CD4-positive, alpha-beta T cell treated with Interleukin-2 at 100 ng/mL for 4 hours (primary cell): ENCODE measurements around the gene PDLIM4.

Experiments used
- DNase-seq: peaks from one replicate; pipeline ENCODE4 v3.0.0-alpha.2; 2020; ENCODE audit warnings: low spot score

Gene PDLIM4

DNA sequence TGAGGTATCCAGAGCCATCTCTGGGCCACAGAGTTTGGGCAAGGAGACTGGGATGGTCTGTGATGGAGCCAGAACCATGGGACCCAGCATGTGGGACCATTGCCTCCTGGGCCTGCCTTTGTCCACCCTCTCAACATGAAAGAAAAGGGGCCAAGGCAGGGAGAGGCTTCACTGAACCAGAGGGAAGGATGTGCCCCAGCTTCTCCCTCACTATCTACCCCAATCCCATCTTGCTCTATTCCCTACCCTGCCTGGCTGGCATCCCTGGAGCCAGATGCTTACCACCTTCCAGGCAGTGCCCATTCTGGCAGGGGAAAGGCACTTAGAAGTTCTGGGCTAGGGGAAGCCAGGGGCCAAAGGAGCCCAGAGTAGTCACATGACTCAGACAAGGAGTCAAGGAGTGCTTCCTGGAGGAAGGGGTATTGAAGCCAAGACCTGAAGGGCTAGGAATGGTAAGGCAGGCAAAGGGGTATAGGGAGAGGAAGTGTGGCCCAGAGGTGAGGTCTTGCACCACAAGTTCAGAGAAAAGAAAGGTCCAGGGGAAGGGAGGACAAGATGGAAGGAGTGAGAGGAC is 9.8 kb downstream of the PDLIM4 start:
- DNase-seq = no peak

DNA sequence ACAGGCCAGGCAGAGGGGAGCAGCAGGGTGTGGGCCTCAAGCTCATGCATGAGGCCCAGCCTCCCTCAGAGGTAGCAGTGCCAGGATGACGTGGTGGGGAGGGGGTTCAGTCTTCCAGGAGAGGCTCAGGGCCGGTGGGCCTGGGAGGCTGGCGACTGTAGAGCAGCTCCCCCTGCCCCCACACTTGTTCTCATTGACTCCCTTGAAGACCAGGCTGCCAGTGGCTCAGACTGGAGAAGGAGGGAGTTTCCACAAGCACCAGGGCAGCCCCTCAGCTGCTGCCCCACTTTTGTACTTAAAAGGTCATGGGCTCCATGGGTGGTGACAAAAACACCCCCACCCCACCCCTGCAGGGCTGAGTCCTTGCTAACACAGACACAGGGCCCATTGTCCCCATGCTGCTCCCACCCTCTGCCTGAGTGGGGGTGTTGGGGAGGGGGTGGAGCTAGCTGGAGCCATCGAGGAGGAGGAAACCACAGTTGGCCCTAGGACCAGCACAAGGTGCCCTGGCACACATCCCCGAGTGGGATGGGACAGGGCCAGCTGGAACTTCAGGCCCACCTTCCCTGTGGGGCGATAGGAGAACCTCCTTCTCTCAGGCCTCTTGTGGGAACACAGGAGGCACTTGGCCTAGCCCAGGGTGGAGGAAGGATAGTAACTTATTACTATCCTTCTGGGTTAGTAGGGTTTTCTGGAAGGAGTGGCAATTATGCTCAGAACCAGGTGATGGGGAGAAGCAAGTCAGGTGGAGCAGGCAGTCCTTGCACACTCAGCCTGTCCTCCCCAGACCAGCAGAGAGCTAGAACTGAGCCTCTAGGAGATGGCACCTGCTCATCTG is 10.7 kb downstream of the PDLIM4 start:
- no peak for DNase-seq

DNA sequence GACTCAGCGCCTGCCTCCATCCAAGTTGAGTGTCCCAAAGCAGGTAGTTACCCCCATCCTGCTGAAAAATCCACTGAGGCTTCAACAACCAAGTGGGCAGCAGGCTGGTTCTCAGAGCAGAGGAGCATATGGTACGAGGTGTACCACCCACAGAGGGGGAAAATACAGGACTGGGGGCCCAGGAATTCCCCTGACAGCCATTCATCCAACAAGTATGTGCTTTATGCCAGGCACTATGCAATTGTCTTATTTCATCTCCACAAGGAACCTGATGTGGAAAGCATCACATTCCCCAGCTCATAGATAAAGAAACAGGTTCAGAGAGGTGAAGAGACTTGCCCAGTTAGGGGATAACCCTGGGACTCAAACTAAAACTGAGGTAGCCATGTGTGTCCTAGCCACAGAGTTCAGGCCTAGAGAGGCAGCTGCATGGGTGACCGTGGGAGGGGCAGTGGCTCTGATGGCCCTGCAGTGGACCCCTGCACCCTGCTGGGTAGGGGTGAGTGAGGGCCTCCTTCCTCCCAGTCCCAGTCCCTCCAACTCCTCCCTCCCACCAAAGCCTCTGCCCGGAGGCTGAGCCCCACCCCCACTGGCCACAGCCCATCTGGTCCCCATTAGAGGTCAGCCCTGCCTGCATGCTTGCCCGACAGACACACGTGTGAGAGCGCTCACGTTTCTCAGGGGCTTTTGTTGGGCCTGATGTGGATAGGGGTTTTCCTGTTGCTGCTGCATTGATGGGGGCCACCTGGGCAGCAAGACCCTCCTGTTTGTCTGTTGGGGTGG is 11.5 kb downstream of the PDLIM4 start:
- DNase-seq = no peak

DNA sequence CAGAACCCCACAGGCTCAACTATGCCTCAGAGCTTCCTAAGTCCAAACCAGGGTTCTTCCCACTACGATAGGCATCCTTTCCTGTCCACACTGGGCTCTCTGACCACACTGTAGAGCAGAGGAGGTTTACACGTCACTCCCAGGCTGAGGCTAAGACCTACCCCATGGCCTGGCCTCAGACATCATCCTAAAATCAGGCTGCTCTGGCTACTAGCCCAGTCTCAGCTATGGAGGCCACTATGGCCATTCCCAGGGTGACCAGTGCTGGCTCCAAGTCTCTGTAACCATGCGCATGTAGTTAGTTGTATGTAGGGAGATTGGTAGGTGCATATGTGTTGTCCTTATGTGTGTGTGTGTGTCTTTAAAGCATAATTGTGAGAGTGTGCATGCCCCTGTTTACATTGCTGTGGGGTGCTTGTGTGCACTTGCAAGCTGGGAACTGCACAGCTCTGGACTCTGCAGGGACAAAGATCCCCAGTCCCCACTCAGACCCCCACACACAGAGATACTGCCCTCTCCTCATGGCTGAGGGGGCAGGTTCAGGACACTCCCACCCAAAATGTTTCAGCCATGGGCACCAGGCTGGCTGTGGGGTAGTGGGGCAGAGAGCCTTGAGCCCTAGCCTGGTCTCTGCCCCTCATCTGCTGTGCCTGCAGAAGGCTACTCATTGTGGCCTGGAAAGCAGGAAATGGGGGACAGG is 12.3 kb downstream of the PDLIM4 start:
- no peak for DNase-seq

DNA sequence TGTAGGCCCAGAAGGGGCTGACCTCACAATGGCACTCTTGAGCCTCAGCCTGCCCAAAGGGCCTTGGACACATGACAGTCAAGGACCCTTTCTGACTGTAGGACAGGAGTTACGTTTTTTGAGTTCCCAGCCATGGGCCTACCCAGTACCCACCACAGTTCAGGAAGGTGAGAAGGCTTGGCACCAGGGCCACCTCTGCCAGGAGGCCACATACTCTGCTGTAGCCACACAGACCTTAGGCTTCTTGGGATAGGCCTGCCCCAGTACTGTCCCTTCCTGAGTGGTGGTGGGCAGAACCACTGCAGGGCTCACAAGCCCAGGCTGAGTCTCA is 12.8 kb downstream of the PDLIM4 start:
- no peak for DNase-seq

DNA sequence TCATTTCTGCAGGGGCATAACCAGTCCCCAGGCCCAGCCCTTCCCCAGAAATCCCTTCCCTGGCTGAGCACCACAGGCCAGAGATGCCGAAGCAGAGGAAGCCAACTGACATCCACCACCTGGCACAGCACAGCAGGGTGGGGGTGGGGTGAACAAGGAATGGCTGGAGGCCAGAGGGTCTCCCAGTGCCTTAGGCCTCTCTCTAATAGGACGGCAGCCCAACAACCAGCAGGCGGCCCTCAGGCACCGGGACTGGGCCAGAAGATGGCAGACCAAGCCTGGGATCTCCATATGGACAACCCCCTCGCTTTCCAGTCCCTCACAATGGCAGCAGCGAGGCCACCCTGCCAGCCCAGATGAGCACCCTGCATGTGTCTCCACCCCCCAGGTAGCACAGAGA is 13.2 kb downstream of the PDLIM4 start:
- DNase-seq = no peak

DNA sequence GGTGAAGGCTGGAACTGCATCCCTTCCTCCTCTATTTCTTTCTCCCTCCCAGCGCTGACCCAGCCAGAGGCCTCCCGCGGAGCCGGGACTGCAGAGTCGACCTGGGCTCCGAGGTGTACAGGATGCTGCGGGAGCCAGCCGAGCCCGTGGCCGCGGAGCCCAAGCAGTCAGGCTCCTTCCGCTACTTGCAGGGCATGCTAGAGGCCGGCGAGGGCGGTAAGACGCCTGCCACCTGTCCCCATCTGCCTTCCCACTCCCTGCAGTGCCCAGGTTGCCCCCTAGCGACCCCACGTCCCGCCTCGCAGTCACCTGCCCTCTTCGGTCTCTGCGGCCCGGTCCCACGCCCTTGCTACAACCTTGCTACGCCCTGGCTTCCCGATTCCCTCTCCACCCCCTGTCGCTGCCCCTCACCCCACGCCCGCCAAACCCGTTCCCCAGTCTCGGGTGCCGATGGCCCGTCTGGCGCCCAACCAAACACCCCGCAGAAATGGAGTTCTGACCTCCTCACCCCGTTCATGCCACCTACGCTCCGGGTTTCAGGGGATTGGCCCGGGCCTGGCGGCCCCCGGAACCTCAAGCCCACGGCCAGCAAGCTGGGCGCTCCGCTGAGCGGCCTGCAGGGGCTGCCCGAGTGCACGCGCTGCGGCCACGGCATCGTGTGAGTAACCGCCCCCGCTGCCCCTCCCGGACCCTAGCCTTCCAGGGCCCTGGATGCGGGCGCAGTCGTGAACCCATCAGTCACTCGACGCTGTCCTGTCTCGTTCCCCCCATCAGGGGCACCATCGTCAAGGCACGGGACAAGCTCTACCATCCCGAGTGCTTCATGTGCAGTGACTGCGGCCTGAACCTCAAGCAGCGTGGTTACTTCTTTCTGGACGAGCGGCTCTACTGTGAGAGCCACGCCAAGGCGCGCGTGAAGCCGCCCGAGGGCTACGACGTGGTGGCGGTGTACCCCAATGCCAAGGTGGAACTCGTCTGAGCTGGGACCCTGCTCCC is 14.1 kb downstream of the PDLIM4 start:
- DNase-seq = no peak

DNA sequence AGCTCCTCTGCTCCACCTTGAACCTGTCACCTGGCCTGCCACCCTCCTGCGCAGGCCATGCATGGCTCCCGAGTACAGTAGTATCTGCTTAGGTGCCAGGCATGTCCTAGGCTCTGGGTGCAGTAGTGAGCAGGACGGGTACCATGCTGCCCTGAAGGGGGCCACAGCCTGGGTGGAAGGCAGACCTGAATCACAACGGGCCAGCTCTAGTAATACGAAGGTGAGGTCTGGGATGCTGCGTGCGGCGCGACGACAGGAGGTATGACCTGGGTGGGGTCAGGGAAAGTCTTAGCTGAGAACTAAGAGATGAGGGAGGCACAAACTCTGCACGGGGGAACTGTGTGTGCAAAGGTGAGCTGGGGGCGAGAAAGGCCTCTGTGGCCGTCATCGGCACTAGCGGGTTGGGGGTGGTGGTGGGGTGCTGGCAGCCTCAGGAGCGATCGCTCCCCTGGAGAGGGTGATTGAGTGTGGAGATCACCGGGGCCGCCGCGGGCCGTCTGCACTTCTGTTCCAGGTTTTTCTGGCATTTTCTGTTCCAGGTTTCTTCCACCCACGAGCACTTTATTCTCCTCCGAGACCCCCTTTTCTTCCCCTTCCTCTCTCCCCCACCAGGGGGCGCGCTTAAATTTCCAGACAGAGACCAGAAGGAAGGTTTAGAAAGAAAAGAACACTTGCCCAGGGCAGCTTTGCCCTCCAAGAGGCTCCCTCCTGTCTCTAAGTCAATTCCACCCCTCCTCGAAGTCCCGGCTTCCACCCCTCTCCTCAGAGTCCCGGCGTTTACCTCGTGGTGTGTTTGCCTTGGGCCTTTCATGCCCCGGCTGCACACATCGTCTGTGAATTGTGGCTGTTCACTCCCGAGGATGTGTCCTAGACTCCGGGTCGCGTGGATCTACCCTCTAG is 15.1 kb downstream of the PDLIM4 start:
- DNase-seq = peak; percentile 66

DNA sequence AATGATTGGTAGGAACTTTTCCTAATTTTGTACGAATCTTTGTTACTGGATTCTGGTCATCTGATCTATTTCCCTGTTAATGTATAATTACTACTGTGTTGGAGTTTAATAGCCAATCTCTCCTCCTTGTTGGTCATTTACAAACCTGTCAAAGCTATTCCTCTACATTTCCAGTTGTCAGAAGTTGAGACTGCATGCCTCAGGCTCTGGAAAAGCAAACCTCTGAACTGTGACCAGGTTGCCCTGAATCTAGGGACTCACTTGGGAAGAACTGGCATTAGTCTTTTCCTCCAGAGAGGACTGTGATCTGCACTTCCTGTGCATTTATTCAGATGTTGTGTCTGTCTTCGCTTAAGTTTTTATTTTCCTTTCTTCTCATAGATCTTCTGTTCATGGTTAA is 16.1 kb downstream of the PDLIM4 start:
- DNase-seq = no peak

DNA sequence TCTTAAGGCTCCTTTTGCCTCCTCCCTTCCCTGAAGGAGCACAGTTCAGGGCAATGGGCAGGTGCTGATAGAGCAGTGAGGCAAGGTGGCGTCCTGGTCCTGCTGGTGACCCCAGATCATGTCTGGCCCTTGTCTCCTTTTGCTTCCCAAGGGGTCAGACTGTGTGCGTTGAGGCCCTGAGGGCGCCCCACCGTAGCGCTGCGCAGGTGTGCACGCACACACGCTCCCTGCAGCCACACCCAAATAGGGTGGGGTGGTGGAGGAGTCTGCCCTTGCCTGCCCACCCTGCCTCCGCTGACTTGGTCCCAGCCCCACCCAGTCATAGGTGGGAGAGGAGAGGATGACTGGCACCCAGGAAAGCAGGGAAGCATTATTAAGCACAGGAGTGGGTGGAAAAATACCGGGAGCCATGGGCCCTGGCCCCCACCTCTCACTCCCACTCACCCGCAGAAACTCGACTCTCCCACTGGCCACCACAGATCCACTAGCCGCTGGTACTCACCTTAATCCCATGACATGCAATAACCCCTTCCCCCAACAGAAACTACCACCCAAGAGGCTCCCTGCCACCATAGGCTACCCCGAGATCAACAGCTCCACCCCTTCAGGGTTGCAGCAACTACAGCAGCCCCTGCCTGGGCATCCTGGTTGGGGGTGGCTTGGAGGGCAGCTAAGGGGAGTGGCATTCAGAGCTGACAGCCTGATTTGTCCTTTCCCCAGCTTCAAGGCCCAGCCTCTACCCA is 16.7 kb downstream of the PDLIM4 start:
- no peak for DNase-seq

DNA sequence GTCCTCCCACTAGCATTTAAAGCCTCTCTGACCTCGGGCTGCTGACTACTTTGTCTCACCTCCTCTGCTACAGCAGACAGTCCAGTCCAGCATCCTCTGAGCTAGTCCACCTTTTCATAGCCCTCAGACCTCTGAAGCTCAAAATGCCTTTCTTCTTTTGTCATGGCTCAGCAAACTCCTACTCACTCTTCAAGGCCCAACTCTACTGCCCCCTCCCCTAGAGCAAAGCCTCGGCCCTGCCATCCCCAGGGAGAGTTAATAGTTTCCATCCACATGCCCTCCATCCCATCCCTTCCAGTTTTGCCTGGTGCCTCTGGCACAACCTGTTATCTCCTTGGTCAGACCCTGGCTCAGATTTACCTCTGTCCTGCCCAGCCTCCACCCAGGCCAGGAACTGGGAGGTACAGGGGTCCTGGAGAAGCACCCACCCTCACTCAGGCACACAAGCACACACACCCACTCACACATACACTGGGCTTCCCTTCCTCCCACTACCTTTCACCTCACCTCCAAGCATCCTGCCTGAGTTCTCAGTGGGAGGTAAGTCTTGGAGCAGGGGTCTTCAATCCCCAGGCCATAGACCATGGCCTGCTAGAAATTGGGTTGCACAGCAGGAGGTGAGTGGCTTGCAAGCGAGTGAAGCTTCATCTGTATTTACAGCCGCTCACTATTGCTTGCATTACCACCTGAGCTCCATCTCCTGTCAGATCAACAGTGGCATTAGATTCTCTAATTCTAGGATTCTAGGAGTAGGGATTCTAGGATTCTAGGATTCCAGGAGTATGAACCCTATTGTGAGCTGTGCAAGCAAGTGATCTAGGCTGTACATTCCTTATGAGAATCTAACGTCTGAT is 18.1 kb downstream of the PDLIM4 start:
- no peak for DNase-seq

DNA sequence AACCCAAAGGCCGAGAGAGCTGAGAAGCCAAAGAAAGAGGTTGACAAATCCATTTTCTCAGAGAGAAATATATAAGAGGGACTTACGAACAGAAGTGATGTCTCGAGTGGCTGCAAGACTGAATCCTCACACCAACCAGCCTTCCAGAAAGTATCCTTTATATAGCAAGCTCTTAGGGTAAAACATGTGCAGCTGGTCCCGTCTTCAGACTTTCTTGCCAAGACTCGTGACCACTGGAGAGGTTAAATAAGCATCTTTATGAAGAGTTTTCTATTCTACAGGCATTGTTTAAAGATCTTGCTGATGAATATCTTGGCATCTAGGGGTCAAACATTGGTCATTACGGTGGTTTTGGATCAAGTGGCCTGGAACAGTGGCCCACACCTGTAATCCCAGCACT is 19.8 kb downstream of the PDLIM4 start:
- no peak for DNase-seq

DNA sequence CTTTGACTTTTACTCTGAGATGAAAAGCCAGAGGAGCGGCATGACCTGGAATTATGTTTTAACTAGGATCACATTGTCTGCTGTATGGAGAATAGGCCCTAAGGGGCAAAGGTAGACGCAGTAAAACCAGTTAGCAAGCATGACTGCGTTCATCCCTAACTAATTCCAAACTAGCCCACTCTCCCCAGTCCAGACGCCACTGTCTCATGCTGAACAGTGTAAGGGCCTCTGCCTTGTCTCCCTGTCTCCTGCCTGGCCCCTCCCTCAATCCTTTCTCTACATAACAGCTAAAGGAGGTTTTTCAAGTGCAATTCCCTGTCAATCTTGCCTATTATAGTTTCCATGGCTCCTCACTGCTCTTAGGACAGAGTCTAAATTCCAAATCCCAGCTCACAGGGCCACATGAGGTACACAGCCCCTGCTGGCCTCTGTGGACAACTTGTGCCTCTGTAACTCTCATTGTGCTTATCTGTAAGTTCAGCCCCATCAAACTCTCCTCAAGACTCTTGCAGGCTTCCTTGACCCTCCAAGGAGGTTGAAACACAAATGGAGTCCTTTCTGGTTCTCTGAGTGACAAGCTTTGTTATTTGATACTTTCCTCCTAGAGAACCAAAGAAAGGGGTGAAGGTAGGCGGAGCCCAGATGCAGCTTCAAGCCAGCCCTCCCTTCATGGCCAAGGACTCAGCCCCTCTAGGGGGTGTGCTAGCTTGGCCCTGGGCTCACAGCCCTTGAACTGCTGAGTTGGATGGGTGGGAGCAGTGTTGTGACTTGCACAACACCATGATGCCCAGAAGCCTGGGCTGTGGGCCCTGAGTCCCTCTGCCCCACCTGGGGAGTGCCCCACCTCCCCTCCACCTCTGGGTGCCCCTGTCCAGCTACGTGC is 20.7 kb downstream of the PDLIM4 start:
- no peak for DNase-seq

DNA sequence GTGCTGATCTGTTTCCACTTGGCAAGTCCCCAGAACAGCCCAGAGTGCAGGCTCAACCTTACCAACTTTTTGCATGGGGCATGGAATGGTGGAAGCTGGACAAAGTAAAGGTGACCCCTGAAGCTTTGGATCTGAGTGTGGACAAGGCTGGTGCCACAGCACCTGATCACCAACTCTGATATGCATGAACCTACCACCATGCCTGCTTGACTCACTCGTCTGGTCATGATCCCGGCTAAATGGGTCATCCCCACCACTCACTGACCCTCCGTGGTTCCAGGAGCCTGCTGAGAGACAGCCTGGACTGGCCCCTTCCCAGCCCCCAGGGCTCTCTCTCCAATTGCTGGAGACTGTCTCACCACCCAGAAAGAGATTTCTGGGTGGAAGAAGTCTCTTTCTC is 22.3 kb downstream of the PDLIM4 start:
- DNase-seq = no peak

DNA sequence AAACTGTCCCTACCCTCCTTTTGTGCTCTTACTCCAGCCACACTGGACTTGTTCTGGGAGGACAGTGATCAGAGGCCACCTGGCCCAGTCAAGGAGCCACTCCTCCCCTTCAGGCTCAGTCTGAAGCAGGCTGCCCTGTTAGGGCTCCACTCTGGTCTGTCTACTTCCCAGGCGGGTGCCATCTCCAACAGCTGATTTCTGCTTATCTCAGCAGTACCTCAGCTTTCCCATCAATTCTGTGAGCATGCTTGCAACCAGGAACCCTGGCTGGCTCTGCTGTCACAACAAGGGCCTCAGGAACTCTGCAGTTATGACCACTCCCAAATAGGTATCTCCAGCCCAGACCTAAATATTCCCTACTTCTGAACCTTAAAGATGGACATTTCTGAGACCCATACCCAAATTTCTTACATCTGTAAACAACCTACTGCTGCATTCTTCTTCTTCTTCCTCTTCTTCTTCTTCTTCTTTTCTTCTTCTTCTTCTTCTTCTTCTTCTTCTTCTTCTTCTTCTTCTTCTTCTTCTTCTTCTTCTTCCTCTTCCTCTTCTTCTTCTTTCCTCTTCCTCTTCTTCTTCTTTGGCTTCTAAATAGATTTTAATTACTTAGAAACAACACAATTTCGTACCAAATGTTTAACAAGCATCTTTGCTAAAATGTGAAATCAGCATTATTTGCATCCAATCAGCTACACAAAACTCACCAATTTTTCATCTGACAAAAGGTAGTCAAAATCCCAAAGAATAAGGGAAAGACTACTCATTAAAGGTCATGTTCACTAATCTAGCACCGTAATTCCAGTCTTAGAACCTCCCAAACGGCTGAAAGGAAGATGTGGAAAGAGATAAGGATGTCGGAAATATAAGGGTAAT is 23.1 kb downstream of the PDLIM4 start:
- no peak for DNase-seq

DNA sequence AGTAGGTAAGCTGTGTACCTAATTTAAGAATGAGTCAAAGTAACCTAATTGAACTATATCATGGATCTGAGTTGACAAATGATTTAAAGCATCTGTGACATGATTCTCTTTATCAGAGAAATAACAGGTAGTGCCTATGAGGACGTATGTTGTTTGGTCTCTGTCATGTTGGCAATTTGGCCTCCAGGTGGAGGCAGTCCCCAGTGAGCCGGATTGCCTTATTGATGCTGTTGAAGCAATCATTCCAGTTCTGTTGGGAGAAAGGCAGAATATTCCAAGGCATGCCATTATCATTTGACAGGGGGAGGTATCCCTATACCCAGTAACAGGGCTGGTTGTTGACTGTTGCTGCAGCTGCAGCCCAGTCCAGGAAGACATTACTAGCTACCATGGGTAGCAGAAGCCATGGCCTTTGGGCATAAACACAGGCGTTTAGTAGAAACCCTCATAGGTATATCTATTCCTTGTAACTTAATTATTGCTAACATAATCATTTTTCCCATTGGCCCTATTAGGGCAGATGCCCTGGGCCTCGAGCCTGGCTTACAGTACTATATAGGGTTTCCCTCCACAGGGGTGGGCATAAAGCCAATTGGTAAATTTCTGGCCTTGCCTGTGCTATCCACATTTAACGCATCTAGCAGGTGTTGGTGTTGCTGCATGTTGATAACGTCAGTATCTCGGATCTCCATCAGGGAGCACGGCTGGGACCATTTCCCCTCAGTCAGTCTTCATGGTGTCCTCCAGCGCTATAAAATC is 24.5 kb downstream of the PDLIM4 start:
- no peak for DNase-seq
